Neutrophil (primary cell): ENCODE results near the gene ARHGAP5.

Experiments used
- H3K27ac ChIP-seq: fragments of 200-600 bp; sonication (generic); 2 replicates; pipeline ENCODE4 v1.5.1; 2016; ENCODE audit warnings: mild to moderate bottlenecking, moderate library complexity
- H3K27me3 ChIP-seq: fragments of 200-600 bp; sonication (generic); 2 replicates; pipeline ENCODE4 v1.6.0; 2016; ENCODE audit warnings: mild to moderate bottlenecking
- H3K36me3 ChIP-seq: fragments of 200-600 bp; sonication (generic); 2 replicates; pipeline ENCODE4 v1.5.1; 2017
- H3K4me1 ChIP-seq, 2 experiments: fragments of 200-600 bp in 1 of 2; sonication (generic) in 1 of 2; 1 replicate in 1 of 2; 2 replicates in 1 of 2; pipeline versions ENCODE4 v1.5.1 to v1.6.1; 2013 to 2016; ENCODE audit warnings: low read depth in 1 of 2, low read length in 1 of 2, mild to moderate bottlenecking in 1 of 2, moderate library complexity in 1 of 2; ENCODE audit not compliant: control insufficient read depth in 1 of 2, insufficient read depth in 1 of 2
- H3K4me3 ChIP-seq, 2 experiments: fragments of 200-600 bp in 1 of 2; sonication (generic) in 1 of 2; 1 replicate in 1 of 2; 2 replicates in 1 of 2; pipeline ENCODE4 v1.5.1; 2013 to 2016; ENCODE audit warnings: low read depth in 1 of 2, low read length in 1 of 2, mild to moderate bottlenecking in 1 of 2, moderate library complexity in 1 of 2
- H3K9me3 ChIP-seq: fragments of 200-600 bp; sonication (generic); 2 replicates; pipeline ENCODE4 v1.5.1; 2016
- CTCF ChIP-seq: fragments of 200-600 bp; sonication (generic); IDR thresholded peaks from 2 replicates; pipeline ENCODE4 v1.5.1; 2016; ENCODE audit warnings: antibody characterized with exemption

ARHGAP5 gene

GRCh38 chr14:32202491-32202997, 125.4 kb downstream of the ARHGAP5 start:
- Histone ChIP-seq H3K27ac (no peak overlapping the region), H3K4me1 (peaks cover 35 to 39% of the 10 kb centered on the region in 2 experiments), H3K9me3 (no peaks in the 10 kb centered on the region), H3K4me3 (peak overlapping the region; percentile 62 to 74), H3K36me3 (no peaks in the 10 kb centered on the region), H3K27me3 (peaks cover 62% of the 10 kb centered on the region)
- no peak for TF ChIP-seq CTCF

GRCh38 chr14:32202998-32203882, 126.1 kb downstream of the ARHGAP5 start, which contains the start of gene RNU6-8:
RNU6-8 (minus strand) TSS chr14:32203269.
- H3K27me3 ChIP-seq: peaks cover 69% of the 10 kb centered on the region
- peaks cover 35 to 39% of the 10 kb centered on the region in 2 experiments for H3K4me1 ChIP-seq
- peak within 1 kb of the TSS; percentile 62 to 74 for H3K4me3 ChIP-seq
- no peaks in the 10 kb centered on the region for H3K9me3 ChIP-seq
- TF ChIP-seq CTCF: no peak
- no peak within 1 kb of the TSS for H3K27ac ChIP-seq
- H3K36me3 ChIP-seq: no peaks in the 10 kb centered on the region

- Histone ChIP-seq H3K4me3 (peak overlapping the region; percentile 52 to 62), H3K27ac (no peak overlapping the region), H3K36me3 (no peaks in the 10 kb centered on the region), H3K9me3 (no peaks in the 10 kb centered on the region), H3K4me1 (peaks cover 35 to 39% of the 10 kb centered on the region in 2 experiments), H3K27me3 (peaks cover 74% of the 10 kb centered on the region)
- no peak for TF ChIP-seq CTCF
Observed at GRCh38 chr14:32203928-32204357, 126.8 kb downstream of the ARHGAP5 start.

GRCh38 chr14:32205554-32205953, 128.4 kb downstream of the ARHGAP5 start:
- Histone ChIP-seq H3K4me3 (no peak overlapping the region), H3K9me3 (no peaks in the 10 kb centered on the region), H3K27me3 (peaks cover 75% of the 10 kb centered on the region), H3K4me1 (peaks cover 34 to 37% of the 10 kb centered on the region in 2 experiments), H3K36me3 (no peaks in the 10 kb centered on the region), H3K27ac (no peak overlapping the region)
- no peak for TF ChIP-seq CTCF

- TF ChIP-seq CTCF: no peak
- no peaks in the 10 kb centered on the region for H3K36me3 ChIP-seq
- H3K27ac ChIP-seq: no peak overlapping the region
- peaks cover 30 to 33% of the 10 kb centered on the region in 2 experiments for H3K4me1 ChIP-seq
- no peak overlapping the region for H3K4me3 ChIP-seq
- H3K27me3 ChIP-seq: peaks cover 75% of the 10 kb centered on the region
- no peaks in the 10 kb centered on the region for H3K9me3 ChIP-seq
Observed at GRCh38 chr14:32205984-32206383, 128.9 kb downstream of the ARHGAP5 start.
